Activated naive CD8-positive, alpha-beta T cell treated with anti-CD3 and anti-CD28 coated beads, Interleukin-2, amount 10 ng/mL, durations not matched to agents 7 days and 5 days (primary cell): Measurements from ENCODE around the gene ZNF512. TPM values are rescaled to one million over a fixed set of nuclear protein-coding genes. Genes with fewer than 3 reads are reported as not detected.

Experiments used
- ATAC-seq: fragments of 150-1000 bp; cut with Tn5 transposase; one replicate; pipeline ENCODE4 v1.10.0; 2021; ENCODE audit warnings: low read depth, moderate library complexity
- POLR2A ChIA-PET: fragments of 350-600 bp; sonication (Branson Sonifier 250); formaldehyde crosslinking; loops from one replicate; lab custom pipeline; 2021; ENCODE audit warnings: antibody characterized with exemption; lab: Charles Lee
- DNase-seq: peaks from one replicate; pipeline ENCODE4 v3.0.0; 2021
- H3K27ac Mint-ChIP-seq: one replicate; pipeline ENCODE4 v1.8.0; 2022; ENCODE audit warnings: mild to moderate bottlenecking, mixed read lengths
- H3K27me3 Mint-ChIP-seq: one replicate; pipeline ENCODE4 v1.8.0; 2022; ENCODE audit warnings: mild to moderate bottlenecking, moderate library complexity, mixed read lengths
- H3K36me3 Mint-ChIP-seq: one replicate; pipeline ENCODE4 v1.8.0; 2021; ENCODE audit warnings: mild to moderate bottlenecking, mixed read lengths
- H3K4me1 Mint-ChIP-seq: one replicate; pipeline ENCODE4 v1.8.0; 2021; ENCODE audit warnings: mixed read lengths
- H3K4me3 Mint-ChIP-seq: one replicate; pipeline ENCODE4 v1.8.0; 2022; ENCODE audit warnings: mild to moderate bottlenecking, moderate library complexity, mixed read lengths
- H3K9me3 Mint-ChIP-seq: one replicate; pipeline ENCODE4 v1.8.0; 2021; ENCODE audit warnings: mixed read lengths
- total RNA-seq, 2 experiments: library from RNA; stranded (reverse); gene quantifications; one replicate each; pipeline ENCODE4 v1.2.3, GENCODE V29; 2021

The ZNF512 gene
- total RNA-seq, 2 experiments from 2014 or later = 55.0 to 56.6 TPM

- peaks cover 30% of the 10 kb centered on the region for H3K36me3 Mint-ChIP-seq
- no peak overlapping the region for H3K4me3 Mint-ChIP-seq
- no peaks in the 10 kb centered on the region for H3K27me3 Mint-ChIP-seq
- no peak overlapping the region for H3K27ac Mint-ChIP-seq
- H3K4me1 Mint-ChIP-seq = peaks cover 6% of the 10 kb centered on the region
- no peak for DNase-seq
- ATAC-seq = no peak
- POLR2A ChIA-PET = interaction anchor here (0.6 kb wide), 1 partner anchor 25 kb away, joined by 3 read pairs; no protein-coding TSS in a partner anchor
- no peaks in the 10 kb centered on the region for H3K9me3 Mint-ChIP-seq
Measured at GRCh38 chr2:27653397-27653796, 70.6 kb downstream of the ZNF512 start.

GRCh38 chr2:27655155-27655951, 72.5 kb downstream of the ZNF512 start:
- H3K4me1 Mint-ChIP-seq = peaks cover 15% of the 10 kb centered on the region
- no peak for DNase-seq
- no peak for ATAC-seq
- POLR2A ChIA-PET = no interaction called here
- no peaks in the 10 kb centered on the region for H3K27me3 Mint-ChIP-seq
- peaks cover 29% of the 10 kb centered on the region for H3K36me3 Mint-ChIP-seq
- H3K4me3 Mint-ChIP-seq = no peak overlapping the region
- no peaks in the 10 kb centered on the region for H3K9me3 Mint-ChIP-seq
- H3K27ac Mint-ChIP-seq = no peak overlapping the region

GRCh38 chr2:27661371-27661770, 78.5 kb downstream of the ZNF512 start:
- Mint-ChIP-seq H3K27me3 (no peaks in the 10 kb centered on the region), H3K4me3 (peak overlapping the region; percentile 9), H3K36me3 (peaks cover 23% of the 10 kb centered on the region), H3K27ac (no peak overlapping the region), H3K9me3 (no peaks in the 10 kb centered on the region), H3K4me1 (peaks cover 29% of the 10 kb centered on the region)
- no peak for ATAC-seq
- no peak for DNase-seq
- POLR2A ChIA-PET = no interaction called here

- peak within 1 kb of the TSS; percentile 99 for H3K4me3 Mint-ChIP-seq
- ATAC-seq (peak; percentile 77), DNase-seq (peak; percentile 82)
- H3K36me3 Mint-ChIP-seq = peaks cover 21% of the 10 kb centered on the region
- H3K27ac Mint-ChIP-seq = peak within 1 kb of the TSS; percentile 100
- no peaks in the 10 kb centered on the region for H3K9me3 Mint-ChIP-seq
- H3K27me3 Mint-ChIP-seq = no peaks in the 10 kb centered on the region
- POLR2A ChIA-PET = interaction anchor here (0.8 to 2.0 kb wide), 12 partner anchors 13 to 309 kb away, joined by 3 to 12 read pairs (median 6); partner anchors contain the start of genes CCDC121, GPN1, NRBP1 and PPM1G
- peaks cover 34% of the 10 kb centered on the region for H3K4me1 Mint-ChIP-seq
Measured at GRCh38 chr2:27663285-27664153, 80.7 kb downstream of the ZNF512 start, which contains the start of the genes SLC4A1AP and SUPT7L. SLC4A1AP (plus strand) TSS chr2:27663889; CDS start chr2:27663915, 26 bp downstream. SUPT7L (minus strand) TSS chr2:27663614; CDS start chr2:27662192, 1,422 bp downstream.

- Mint-ChIP-seq H3K27me3 (no peaks in the 10 kb centered on the region), H3K9me3 (no peaks in the 10 kb centered on the region), H3K4me3 (peak overlapping the region; percentile 99), H3K4me1 (peaks cover 32% of the 10 kb centered on the region), H3K36me3 (peaks cover 23% of the 10 kb centered on the region), H3K27ac (peak overlapping the region; percentile 100)
- POLR2A ChIA-PET = interaction anchor here (0.8 to 2.0 kb wide), 10 partner anchors 13 to 293 kb away, joined by 3 to 12 read pairs (median 7); partner anchors contain the start of genes CCDC121, GPN1, NRBP1 and PPM1G
- DNase-seq (no peak), ATAC-seq (peak; percentile 19)
Measured at GRCh38 chr2:27664154-27664574, 81.3 kb downstream of the ZNF512 start.

- POLR2A ChIA-PET = interaction anchor here (0.8 to 2.0 kb wide), 8 partner anchors 12 to 294 kb away, joined by 3 to 12 read pairs (median 6); partner anchors contain the start of genes CCDC121, GPN1, PPM1G and SNX17
- Mint-ChIP-seq H3K27me3 (no peaks in the 10 kb centered on the region), H3K9me3 (no peaks in the 10 kb centered on the region), H3K4me1 (peaks cover 27% of the 10 kb centered on the region), H3K36me3 (peaks cover 20% of the 10 kb centered on the region), H3K27ac (peak overlapping the region; percentile 100), H3K4me3 (peak overlapping the region; percentile 99)
- DNase-seq (no peak), ATAC-seq (no peak)
Measured at GRCh38 chr2:27664622-27665363, 82.0 kb downstream of the ZNF512 start.

GRCh38 chr2:27667446-27667845, 84.6 kb downstream of the ZNF512 start:
- Mint-ChIP-seq H3K27ac (no peak overlapping the region), H3K36me3 (peaks cover 24% of the 10 kb centered on the region), H3K4me1 (peaks cover 21% of the 10 kb centered on the region), H3K4me3 (no peak overlapping the region), H3K27me3 (no peaks in the 10 kb centered on the region), H3K9me3 (no peaks in the 10 kb centered on the region)
- no peak for DNase-seq
- ATAC-seq = no peak
- POLR2A ChIA-PET = no interaction called here

- Mint-ChIP-seq H3K4me3 (no peak overlapping the region), H3K36me3 (peaks cover 29% of the 10 kb centered on the region), H3K27me3 (no peaks in the 10 kb centered on the region), H3K9me3 (no peaks in the 10 kb centered on the region), H3K27ac (no peak overlapping the region), H3K4me1 (peaks cover 11% of the 10 kb centered on the region)
- DNase-seq (no peak), ATAC-seq (no peak)
- POLR2A ChIA-PET = no interaction called here
Measured at GRCh38 chr2:27671235-27671634, 88.4 kb downstream of the ZNF512 start.

Other genes starting within 250 kb of the ZNF512 start
- 10 to 100 TPM; 66.4 to 70.8 TPM for gene GTF3C2, start 226.3 kb upstream of the ZNF512 start, total RNA-seq
- 10 to 100 TPM; 38.3 to 39.2 TPM for gene EIF2B4, start 212.7 kb upstream of the ZNF512 start, total RNA-seq
- gene SNX17, start 212.4 kb upstream of the ZNF512 start, total RNA-seq = 100 to 1,000 TPM; 113 to 116 TPM
- 10 to 100 TPM; 16.4 to 18.6 TPM for gene ZNF513, start 202.3 kb upstream of the ZNF512 start, total RNA-seq
- gene PPM1G, start 173.5 kb upstream of the ZNF512 start, total RNA-seq = 10 to 100 TPM; 90.1 to 91.3 TPM
- gene NRBP1, start 154.4 kb upstream of the ZNF512 start, total RNA-seq = 10 to 100 TPM; 92.2 to 92.5 TPM
- gene KRTCAP3, start 140.7 kb upstream of the ZNF512 start, total RNA-seq = 10 to 100 TPM; 12.2 to 13.9 TPM
- 10 to 100 TPM; 17.9 to 18.8 TPM for gene IFT172, start 93.3 kb upstream of the ZNF512 start, total RNA-seq
- not detected for gene FNDC4, start 87.8 kb upstream of the ZNF512 start, total RNA-seq
- gene GCKR, start 86.2 kb upstream of the ZNF512 start, total RNA-seq = not detected
- 1 to 10 TPM; 1.1 to 1.6 TPM for gene CCDC121, start 46.0 kb downstream of the ZNF512 start, total RNA-seq
- gene GPN1, start 46.0 kb downstream of the ZNF512 start, total RNA-seq = 10 to 100 TPM; 32.7 to 37.4 TPM
- 10 to 100 TPM; 42.8 to 43.4 TPM for gene SUPT7L, start 80.6 kb downstream of the ZNF512 start, total RNA-seq
- 10 to 100 TPM; 25.1 to 27.4 TPM for gene SLC4A1AP, start 80.8 kb downstream of the ZNF512 start, total RNA-seq
- gene MRPL33, start 188.7 kb downstream of the ZNF512 start, total RNA-seq = 10 to 100 TPM; 47.7 to 50.3 TPM